Uterus (tissue), 4 donors: ENCODE results near the gene RNF112. TPM values are rescaled to one million over a fixed set of nuclear protein-coding genes. Genes with fewer than 3 reads are reported as not detected.

Experiments used
- DNase-seq, 2 donors: peaks; one replicate each; pipeline ENCODE4 v3.0.0-alpha.2; 2019 to 2020
- H3K27ac ChIP-seq, 2 donors: fragments of 200-600 bp; sonication (generic); 1 replicate in 1 of 2; 2 replicates in 1 of 2; pipeline ENCODE4 v1.5.1; 2016 to 2018
- H3K27me3 ChIP-seq, 2 donors: fragments of 200-600 bp; sonication (generic); one replicate each; pipeline ENCODE4 v1.5.1; 2018 to 2019; ENCODE audit warnings: control low read depth in 1 of 2
- H3K36me3 ChIP-seq, 2 donors: fragments of 200-600 bp; sonication (generic); one replicate each; pipeline ENCODE4 v1.5.1; 2019; ENCODE audit warnings: control low read depth in 1 of 2
- H3K4me1 ChIP-seq, 2 donors: fragments of 200-600 bp; sonication (generic); one replicate each; pipeline ENCODE4 v1.5.1; 2018 to 2019; ENCODE audit warnings: control low read depth in 1 of 2
- H3K4me3 ChIP-seq, 2 donors: fragments of 200-600 bp; sonication (generic); 1 replicate in 1 of 2; 2 replicates in 1 of 2; pipeline ENCODE4 v1.5.1; 2018 to 2019; ENCODE audit warnings: mild to moderate bottlenecking in 1 of 2
- H3K9me3 ChIP-seq, 2 donors: fragments of 200-600 bp; sonication (generic); one replicate each; pipeline ENCODE4 v1.5.1; 2019; ENCODE audit warnings: control low read depth in 1 of 2
- CTCF ChIP-seq, 4 experiments: fragments of 200-600 bp in 2 of 4; fragments of 450-650 bp in 2 of 4; sonication (generic) in 2 of 4; IDR thresholded peaks; one replicate each; pipeline ENCODE4 v1.5.1; 2016 to 2019; ENCODE audit warnings: antibody characterized with exemption in 4 of 4, mild to moderate bottlenecking in 2 of 4, moderate library complexity in 1 of 4
- POLR2A ChIP-seq, 2 donors: fragments of 450-650 bp; IDR thresholded peaks; one replicate each; pipeline ENCODE4 v1.6.1; 2016; ENCODE audit warnings: antibody characterized with exemption in 2 of 2, mild to moderate bottlenecking in 1 of 2, moderate library complexity in 1 of 2
- intact Hi-C: fragments of 100-400 bp; cut with DNase I; formaldehyde crosslinking; loops from one replicate; pipeline ENCODE4 v1.15.1; 2023; ENCODE audit warnings: low total_unique reads
- total RNA-seq, 4 donors: library from RNA; depleted of rRNA in 3 of 4; stranded (reverse); fragments of >200 nt in 3 of 4; gene quantifications; one replicate each; pipeline versions ENCODE4 v1.1.0 to v1.2.4, GENCODE V29; 2014 to 2023
- donor health status: DM: yes; HTN: yes; CAD: no.

RNF112 gene
- total RNA-seq, 4 donors from 2014 or later: 0.88 to 14.7 (median 3.7) TPM

- DNase-seq: peak; percentile 46 to 51
- H3K9me3 ChIP-seq: no peaks in the 10 kb centered on the region
- H3K27me3 ChIP-seq: no peaks in the 10 kb centered on the region
- intact Hi-C loops: no loop called here
- H3K36me3 ChIP-seq: no peaks in the 10 kb centered on the region
- H3K27ac ChIP-seq: peak overlapping the region; percentile 91 to 97
- H3K4me3 ChIP-seq: no peak overlapping the region
- peaks cover 26 to 30% of the 10 kb centered on the region in 2 donors for H3K4me1 ChIP-seq
- TF ChIP-seq CTCF (IDR thresholded peaks at IDR 0.05): no peak
- no peak for TF ChIP-seq POLR2A (IDR thresholded peaks at IDR 0.05)
Observed at GRCh38 chr17:19383681-19384470, 27.2 kb upstream of the RNF112 start.

GRCh38 chr17:19384723-19385391 lies 26.2 kb upstream of the RNF112 start:
- Histone ChIP-seq H3K4me1 (peaks cover 26 to 30% of the 10 kb centered on the region in 2 donors), H3K4me3 (no peak overlapping the region)
- intact Hi-C loops: no loop called here

GRCh38 chr17:19385521-19385983 lies 25.5 kb upstream of the RNF112 start:
- Histone ChIP-seq H3K9me3 (no peaks in the 10 kb centered on the region), H3K4me1 (peaks cover 30 to 32% of the 10 kb centered on the region in 2 donors), H3K36me3 (no peaks in the 10 kb centered on the region), H3K4me3 (no peak overlapping the region), H3K27ac (peak overlapping the region; percentile 91 to 97), H3K27me3 (no peaks in the 10 kb centered on the region)
- intact Hi-C loops: no loop called here
- TF ChIP-seq CTCF (IDR thresholded peaks at IDR 0.05): no peak
- no peak for TF ChIP-seq POLR2A (IDR thresholded peaks at IDR 0.05)
- DNase-seq: peak in 1 of 2 donors; percentile 48

More at GRCh38 chr17:19384723-19385391, 26.2 kb upstream of the RNF112 start:
- no peaks in the 10 kb centered on the region for H3K27me3 ChIP-seq
- H3K9me3 ChIP-seq: no peaks in the 10 kb centered on the region
- no peaks in the 10 kb centered on the region for H3K36me3 ChIP-seq
- no peak for TF ChIP-seq POLR2A (IDR thresholded peaks at IDR 0.05)
- no peak for TF ChIP-seq CTCF (IDR thresholded peaks at IDR 0.05)
- DNase-seq: peak; percentile 91 to 95
- H3K27ac ChIP-seq: peak overlapping the region; percentile 91 to 97

GRCh38 chr17:19386051-19386929 lies 24.7 kb upstream of the RNF112 start:
- Histone ChIP-seq H3K4me3 (peak overlapping the region; percentile 15 to 38), H3K27ac (peak overlapping the region; percentile 91 to 97), H3K4me1 (peaks cover 30 to 32% of the 10 kb centered on the region in 2 donors), H3K27me3 (no peaks in the 10 kb centered on the region), H3K9me3 (no peaks in the 10 kb centered on the region), H3K36me3 (no peaks in the 10 kb centered on the region)
- peak; percentile 82 to 91 for DNase-seq
- TF ChIP-seq POLR2A (IDR thresholded peaks at IDR 0.05): peak in 1 of 2 donors; percentile 16
- no peak for TF ChIP-seq CTCF (IDR thresholded peaks at IDR 0.05)
- intact Hi-C loops: no loop called here
